Esophagus squamous epithelium (tissue), 4 donors: ENCODE measurements around the gene GRIN3B.

Experiments
- POLR2A ChIP-seq, 4 donors: fragments of 450-650 bp; IDR thresholded peaks; one replicate each; pipeline ENCODE4 v1.6.1; 2017; ENCODE audit warnings: antibody characterized with exemption in 4 of 4, mild to moderate bottlenecking in 4 of 4, moderate library complexity in 3 of 4
- TF ChIP-seq, protein P1 (sequence below), 6 experiments: fragments of 450-650 bp in 4 of 6; fragments of 200-600 bp in 2 of 6; sonication (generic) in 2 of 6; IDR thresholded peaks; one replicate each; pipeline ENCODE4 v1.5.1; 2016 to 2019; ENCODE audit warnings: antibody characterized with exemption in 6 of 6, mild to moderate bottlenecking in 4 of 6, moderate library complexity in 4 of 6

DNA sequence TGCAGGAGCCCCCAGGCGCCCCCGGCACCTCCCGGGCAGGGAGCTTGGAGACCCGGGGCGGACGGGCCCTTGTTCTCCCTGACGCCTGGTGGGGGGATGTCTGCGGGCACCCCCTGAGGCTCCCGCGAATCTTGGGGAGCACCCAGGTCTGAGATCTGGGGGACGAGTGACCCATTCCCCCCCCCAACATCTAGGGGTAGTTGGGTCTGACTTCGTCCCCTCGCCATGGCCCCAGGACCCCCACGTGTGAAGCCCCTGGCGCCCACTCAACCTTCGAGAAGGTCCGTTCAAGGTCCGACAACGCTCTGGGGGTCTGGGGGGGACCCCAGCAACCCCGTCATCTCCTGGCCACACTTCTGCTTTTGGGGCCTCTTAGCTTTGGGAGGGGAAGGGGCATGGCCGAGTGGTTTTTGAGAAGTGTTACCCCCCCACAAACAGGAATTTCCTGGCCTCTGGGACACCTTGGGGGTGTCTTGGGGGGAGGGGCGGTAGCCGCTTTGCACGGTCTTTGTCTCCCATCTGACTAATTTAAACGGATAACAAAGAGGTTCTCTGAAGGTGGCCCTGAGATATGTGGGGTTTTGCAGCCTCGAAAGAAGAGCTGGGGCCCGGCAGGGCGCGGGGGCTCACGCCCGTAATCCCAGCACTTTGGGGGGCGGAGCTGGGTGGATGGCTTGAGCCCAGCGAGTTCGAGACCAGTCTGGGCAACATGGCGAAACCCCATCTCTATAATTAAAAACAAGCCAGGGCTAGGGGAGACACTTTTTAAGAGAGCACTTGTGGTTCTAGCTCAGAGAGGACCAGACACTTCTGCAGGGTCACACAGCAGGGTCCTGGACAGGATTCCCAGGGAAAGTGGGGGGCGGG is 26.8 kb downstream of the GRIN3B start:
- TF ChIP-seq, protein P1, sequence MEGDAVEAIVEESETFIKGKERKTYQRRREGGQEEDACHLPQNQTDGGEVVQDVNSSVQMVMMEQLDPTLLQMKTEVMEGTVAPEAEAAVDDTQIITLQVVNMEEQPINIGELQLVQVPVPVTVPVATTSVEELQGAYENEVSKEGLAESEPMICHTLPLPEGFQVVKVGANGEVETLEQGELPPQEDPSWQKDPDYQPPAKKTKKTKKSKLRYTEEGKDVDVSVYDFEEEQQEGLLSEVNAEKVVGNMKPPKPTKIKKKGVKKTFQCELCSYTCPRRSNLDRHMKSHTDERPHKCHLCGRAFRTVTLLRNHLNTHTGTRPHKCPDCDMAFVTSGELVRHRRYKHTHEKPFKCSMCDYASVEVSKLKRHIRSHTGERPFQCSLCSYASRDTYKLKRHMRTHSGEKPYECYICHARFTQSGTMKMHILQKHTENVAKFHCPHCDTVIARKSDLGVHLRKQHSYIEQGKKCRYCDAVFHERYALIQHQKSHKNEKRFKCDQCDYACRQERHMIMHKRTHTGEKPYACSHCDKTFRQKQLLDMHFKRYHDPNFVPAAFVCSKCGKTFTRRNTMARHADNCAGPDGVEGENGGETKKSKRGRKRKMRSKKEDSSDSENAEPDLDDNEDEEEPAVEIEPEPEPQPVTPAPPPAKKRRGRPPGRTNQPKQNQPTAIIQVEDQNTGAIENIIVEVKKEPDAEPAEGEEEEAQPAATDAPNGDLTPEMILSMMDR (IDR thresholded peaks at IDR 0.05), result no peak
- no peak for TF ChIP-seq POLR2A (IDR thresholded peaks at IDR 0.05)
